Activated CD8-positive, alpha-beta memory T cell treated with anti-CD3 and anti-CD28 coated beads, Interleukin-2, amount 50 U/mL, for 1 hour (primary cell): Measurements from ENCODE around the gene TRPM3.
"Not testable (repeated sequence)": the region's sequence is repeated elsewhere in the genome, so short reads cannot be mapped to it uniquely, and the experiment has no call there.

Source experiments
- DNase-seq: peaks from one replicate; pipeline ENCODE4 v3.0.0-alpha.2; 2020; ENCODE audit errors: extremely low read depth

The TRPM3 gene

GRCh38 chr9:70760228-70760627, 361.2 kb downstream of the TRPM3 start:
- DNase-seq, result no peak

DNA sequence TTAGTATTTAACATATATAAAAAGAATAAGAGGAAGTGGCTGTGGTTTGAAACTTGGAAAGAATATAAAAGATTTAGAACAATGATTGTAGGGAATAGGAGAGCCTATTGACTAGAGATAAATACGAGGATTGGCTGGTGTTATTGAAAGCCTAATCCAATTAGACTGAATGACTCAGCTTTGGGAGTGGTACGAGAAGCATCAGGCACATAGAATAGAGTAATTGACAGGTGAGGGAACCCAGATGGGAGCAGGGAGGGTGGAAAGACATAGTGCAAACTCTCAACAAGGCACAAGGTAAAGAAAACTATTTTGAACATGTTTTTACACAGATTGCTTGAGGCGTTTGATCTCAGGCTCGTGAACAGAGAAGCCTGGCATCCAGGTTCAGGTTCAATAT, 368.1 kb downstream of the TRPM3 start:
- DNase-seq, result no peak

DNA sequence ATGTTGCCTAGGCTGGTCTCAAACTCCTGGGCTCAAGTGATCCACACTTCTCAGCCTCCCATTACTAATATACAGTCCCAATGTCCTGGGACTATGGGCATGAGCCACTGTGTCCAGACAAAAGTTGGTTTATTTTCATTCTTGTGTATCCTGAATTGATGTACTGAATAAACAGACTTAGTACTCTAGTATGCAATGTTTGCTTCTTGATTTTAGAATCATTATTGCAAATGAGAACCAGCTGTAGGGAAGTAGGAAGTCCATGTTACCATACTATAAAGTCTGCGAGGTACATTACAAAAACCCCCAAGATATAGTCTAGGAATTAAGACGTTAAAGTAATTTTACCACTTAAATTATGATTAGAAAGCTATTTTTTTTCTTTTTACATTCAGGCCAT, 372.4 kb downstream of the TRPM3 start:
- DNase-seq, result no peak

DNA sequence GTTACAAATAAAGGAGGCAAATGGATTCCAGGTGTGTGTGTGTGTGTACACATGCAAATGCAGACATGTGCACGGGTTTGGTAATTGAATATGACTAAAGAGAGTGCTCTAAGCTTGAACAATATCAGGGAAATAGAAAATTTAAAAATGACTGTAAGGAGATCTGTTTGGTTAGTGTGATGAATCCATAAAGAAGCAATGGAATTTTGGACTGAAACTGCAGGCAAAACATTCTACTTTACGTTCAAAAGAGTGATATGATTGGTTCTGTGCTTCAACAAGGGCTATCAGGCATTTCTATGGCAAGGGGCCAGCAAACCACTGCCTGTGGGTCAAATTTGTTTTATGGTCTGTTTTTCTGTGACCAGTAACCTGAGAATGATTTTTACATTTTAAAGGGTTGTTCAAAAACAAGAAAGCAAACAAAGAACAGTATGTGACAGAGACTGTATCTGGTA, 374.1 kb downstream of the TRPM3 start:
- no peak for DNase-seq

DNA sequence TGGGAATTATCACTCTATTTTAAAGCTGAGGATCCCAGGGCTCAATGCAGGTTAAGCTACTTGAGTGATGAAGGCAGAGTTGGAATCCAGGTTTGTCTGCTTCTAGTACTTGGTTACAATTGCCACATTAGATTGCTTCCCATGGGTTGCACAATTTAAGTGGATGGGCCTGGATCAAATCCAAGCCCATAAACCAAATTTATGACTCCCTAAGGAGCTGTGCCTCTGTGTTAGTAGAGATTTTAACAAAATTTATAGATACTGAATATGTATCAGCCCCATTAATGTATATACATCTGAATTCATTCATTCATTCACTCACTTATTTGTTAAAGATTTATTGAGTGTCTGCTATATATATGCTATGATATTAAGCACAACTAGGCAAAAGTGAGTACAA, 374.7 kb downstream of the TRPM3 start:
- DNase-seq, result no peak

- DNase-seq, result no peak
Observed at GRCh38 chr9:70746316-70746715, 375.1 kb downstream of the TRPM3 start.

DNA sequence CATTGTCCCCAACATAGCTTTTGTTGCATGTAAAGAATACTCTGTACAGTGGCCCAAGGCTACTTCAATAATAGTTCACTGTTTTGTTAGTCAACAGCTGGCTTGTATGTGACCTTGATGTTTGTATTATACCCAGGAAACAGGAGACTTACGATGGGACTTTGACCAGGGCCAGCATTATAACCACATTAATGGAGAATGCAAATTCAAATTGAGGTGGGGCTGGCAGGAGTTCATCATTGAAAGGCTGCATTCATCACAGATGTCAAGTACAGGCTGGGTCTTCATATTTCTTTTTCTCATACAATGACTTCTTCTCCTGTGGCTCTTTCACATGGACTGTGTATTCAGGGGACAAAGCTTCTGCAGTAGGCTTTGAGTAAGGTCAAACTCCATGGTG, 396.6 kb downstream of the TRPM3 start:
- not testable (repeated sequence) for DNase-seq

DNA sequence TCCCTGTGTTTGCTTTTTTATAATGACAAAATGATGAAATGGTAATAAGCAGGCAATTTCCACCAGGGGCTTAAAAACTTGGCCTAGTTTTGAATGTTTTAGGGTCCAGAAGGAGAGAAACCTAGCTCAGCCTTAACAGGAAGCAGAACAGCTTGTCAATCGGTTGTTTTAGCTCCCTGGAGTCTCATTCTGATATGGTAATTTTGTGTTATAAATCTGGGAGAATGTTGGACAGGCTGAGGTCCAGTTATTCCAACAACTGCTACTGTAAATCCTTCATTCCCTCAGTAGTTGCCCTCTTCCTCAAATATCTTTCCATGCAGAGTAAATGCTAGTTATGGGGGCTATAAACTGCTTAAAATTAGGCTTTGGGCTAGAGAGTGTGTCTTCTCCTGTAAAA, 397.4 kb downstream of the TRPM3 start:
- not testable (repeated sequence) for DNase-seq

GRCh38 chr9:70706797-70707196, 414.6 kb downstream of the TRPM3 start:
- DNase-seq, result not testable (repeated sequence)

DNA sequence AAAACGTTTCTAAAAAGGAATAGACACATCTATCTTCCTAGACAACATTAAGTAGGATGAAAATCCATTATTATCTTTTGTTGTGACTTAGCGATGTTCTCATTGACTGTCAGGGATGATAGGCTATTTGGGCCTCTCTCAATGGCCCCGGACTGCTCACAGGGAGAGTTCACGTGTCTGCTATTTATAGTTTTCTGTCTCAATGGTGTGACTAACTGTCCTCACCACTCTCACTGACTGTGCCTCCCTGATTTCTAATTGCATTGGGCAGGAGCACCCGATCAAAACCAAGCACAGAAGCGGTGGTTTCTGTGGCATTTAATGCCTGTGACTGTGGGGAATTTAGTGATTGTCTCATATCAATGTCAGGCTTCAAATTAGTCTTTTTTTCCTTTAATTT, 420.3 kb downstream of the TRPM3 start:
- no peak for DNase-seq

GRCh38 chr9:70696694-70697335, 424.6 kb downstream of the TRPM3 start:
- DNase-seq, result no peak

DNA sequence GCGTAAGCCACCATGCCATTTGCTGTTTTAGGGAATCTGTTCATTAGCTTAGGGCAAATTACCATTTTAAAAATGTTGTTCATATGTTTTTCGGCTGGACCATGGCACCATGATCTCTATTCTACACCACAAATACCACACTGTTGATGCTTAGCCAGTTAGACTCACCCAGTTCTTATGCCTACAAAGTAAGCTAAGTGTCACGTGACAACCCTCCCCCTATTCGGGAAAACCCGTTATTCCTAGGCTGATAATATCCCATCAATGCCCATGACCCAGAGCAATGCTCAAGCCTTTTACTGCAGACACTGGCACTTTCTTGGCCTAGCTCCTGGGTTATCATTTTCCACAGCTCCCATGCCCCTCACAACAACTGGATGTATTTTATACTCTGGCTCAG, 426.7 kb downstream of the TRPM3 start:
- DNase-seq, result no peak

- DNase-seq, result no peak
Observed at GRCh38 chr9:70693186-70693585, 428.2 kb downstream of the TRPM3 start.

DNA sequence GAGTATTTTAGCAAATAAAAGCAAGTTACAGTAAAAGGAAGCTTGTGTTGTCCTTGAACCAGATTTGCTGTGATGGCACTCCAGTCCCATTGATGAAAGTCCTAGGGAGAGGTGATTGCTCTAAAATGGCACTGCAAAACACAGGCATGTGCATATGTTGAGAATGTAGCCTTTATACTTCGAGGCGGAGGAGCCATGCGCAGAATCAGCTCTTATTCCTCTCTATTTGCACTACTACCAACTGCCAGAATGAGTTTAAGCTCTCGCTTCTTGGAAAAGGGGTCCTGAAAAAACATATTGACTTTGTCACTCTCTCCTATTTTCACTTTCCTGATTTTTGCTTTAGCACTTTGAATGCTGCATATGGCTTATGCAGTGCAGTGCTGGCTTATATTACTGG, 429.0 kb downstream of the TRPM3 start:
- DNase-seq, result no peak

GRCh38 chr9:70688704-70689103, 432.7 kb downstream of the TRPM3 start:
- no peak for DNase-seq

GRCh38 chr9:70683841-70684240, 437.6 kb downstream of the TRPM3 start:
- no peak for DNase-seq

DNA sequence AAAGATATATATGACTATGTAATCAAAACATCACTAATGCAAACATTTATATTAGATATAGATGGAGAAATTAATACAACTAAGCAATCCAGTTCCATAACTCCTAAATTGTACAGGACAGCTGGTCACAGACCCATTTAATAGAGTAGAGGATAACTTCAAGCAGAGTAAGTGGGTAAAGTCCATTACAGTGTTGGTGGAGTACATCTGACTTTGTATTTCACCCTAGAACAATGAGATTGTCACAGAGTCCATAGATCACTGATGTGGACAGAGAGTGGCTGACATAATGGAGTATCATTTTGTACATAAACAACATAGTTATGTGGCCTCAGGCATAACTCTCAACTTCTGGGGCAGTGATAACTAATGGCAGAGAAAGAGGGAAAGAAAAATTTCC, 439.1 kb downstream of the TRPM3 start:
- DNase-seq, result no peak

DNA sequence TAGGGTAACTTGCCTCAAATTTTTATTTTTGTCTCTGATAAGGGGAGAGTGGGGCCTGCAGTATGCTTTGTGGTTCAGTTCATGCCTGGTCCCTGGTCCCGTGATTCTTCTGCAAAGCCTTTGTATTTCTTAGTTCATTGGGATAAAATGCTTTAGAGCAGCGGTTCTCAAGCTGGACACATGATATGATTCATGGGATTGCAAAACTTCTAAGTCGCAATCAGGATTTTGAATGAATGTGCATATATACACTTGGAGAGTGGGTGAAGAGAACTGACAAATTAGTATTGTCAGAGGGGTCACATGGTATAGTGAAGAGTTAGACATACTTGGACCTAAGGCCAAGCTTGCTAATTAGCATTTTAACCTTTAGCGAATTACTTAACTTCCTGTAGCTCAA, 441.6 kb downstream of the TRPM3 start:
- DNase-seq, result no peak

DNA sequence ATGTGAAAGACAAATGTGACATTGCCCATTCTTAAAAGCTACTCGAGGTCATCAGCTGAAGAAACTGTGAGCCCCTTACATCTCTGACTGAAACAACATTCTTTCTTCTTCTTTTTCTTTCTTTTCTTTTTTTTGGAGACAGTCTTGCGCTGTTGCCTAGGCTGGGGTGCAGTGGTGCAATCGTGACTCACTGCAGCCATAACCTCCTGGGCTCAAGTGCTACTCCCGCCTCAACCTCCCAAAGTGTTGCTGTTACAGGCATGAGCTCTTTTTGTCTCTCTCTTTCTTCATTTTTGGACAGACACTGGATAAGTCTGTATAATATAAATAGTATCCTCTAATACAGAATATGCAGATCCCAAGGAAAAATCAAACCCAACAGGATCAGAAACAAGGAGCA, 443.3 kb downstream of the TRPM3 start:
- DNase-seq, result no peak

- no peak for DNase-seq
Observed at GRCh38 chr9:70677055-70677735, 444.2 kb downstream of the TRPM3 start.

GRCh38 chr9:70675868-70676370, 445.5 kb downstream of the TRPM3 start:
- no peak for DNase-seq

- DNase-seq, result no peak
Observed at GRCh38 chr9:70673844-70674243, 447.6 kb downstream of the TRPM3 start.

DNA sequence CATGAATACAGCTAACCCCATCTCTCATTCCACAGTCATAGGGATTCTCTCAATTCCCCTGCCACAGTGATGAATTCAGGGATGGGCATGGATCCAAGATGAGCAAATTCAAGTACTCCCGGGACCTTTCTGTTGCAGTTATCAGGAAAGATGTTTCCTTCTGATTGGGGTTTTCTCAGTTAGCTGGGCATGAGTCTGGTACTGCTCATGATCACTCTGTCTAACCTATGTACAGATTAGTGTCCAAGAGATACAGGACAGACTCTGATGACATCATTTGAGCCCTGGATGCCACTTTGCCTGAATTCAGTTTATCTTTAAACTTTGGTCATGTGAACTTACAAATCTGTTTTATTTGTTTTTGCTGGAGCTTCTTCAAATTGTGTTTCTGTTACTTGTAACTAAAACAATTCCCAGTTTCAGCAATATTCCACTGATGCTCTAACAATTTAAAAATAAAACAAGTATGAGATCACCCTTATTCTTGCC, 449.2 kb downstream of the TRPM3 start:
- no peak for DNase-seq
